ENCODE data around the gene NFIC.
"Not testable (repeated sequence)": the region's sequence is repeated elsewhere in the genome, so short reads cannot be mapped to it uniquely, and the experiment has no call there.

The NFIC gene

DNA sequence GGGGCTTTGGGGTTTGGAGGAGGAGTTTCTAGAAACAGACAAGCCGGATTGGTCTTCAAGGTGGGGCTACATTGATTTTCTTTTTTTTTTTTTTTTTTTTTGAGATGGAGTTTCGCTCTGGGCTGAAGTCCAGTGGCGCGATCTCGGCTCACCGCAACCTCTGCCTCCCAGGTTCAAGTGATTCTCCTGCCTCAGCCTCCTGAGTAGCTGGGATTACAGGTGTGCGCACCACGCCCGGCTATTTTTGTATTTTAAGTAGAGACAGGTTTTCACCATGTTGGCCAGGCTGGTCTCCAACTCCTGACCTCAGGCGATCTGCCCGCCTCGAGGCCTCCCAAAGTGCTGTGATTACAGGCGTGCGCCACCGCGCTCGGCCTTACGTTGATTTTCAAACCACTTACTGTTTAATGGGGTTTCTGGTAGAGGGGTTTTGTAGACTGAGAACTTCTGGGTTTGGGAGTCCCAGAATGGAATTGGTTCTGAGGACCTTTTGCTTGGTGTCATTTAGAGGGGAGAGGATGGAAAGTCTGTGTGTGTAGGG is 141.8 kb downstream of the NFIC start:
- H3K9me3 ChIP-seq (ENCODE audit: control insufficient read depth, low read length); H3K27me3 ChIP-seq (replicated peaks; ENCODE audit: control insufficient read depth, insufficient read depth, low read length); H3K9ac ChIP-seq (ENCODE audit: low read length); H3K36me3 ChIP-seq (ENCODE audit: control insufficient read depth, insufficient read depth, low read length, severe bottlenecking); H3K4me3 ChIP-seq (ENCODE audit: low read length): not testable (repeated sequence)
- DNase-seq (ENCODE audit: low read depth) = peak; percentile 17
- peaks cover 14% of the 10 kb centered on the region for H3K4me1 ChIP-seq (ENCODE audit: control insufficient read depth, insufficient read depth, low read length)

DNA sequence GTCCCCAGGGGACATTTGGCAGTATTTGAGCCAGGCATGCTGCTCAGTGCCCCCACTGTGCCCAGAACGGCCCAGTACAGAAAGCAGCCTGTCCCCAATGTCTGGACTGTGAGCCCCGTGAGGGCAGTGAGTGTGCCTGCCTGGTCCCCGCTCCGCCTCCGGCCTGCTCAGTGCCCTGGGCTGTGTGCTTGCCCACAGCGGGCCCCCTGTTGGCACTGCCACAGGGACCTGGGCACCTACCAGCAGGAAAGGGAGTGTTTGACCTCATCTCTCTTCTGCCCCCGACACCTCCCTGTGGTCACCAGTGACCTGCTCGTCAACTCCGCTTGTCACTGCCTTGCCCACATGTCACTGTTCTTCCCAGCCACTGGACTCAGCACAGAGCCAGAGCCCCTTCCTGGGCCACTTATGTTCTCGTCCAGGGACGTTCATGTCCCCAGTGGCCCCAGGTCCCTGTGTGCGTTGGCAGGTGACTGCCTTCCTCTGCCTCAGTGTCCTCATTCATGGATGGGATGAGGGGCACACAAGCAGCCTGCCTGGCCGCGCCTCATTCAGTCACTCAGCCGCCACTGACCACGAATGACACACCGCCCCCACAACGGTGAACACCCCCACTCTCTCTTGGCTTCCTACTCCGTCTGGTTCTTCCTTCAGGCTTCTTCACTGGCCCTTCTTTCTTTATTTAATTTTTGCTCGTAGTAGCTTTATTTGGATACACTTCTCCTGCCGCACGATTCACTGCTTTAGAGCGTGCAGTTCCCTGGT is 142.6 kb downstream of the NFIC start:
- Histone ChIP-seq H3K27me3 (replicated peaks; ENCODE audit: control insufficient read depth, insufficient read depth, low read length) (no peaks in the 10 kb centered on the region), H3K4me1 (ENCODE audit: control insufficient read depth, insufficient read depth, low read length) (peaks cover 18% of the 10 kb centered on the region), H3K9me3 (ENCODE audit: control insufficient read depth, low read length) (no peaks in the 10 kb centered on the region), H3K9ac (ENCODE audit: low read length) (no peak overlapping the region), H3K36me3 (ENCODE audit: control insufficient read depth, insufficient read depth, low read length, severe bottlenecking) (no peaks in the 10 kb centered on the region), H3K4me3 (ENCODE audit: low read length) (no peak overlapping the region)
- DNase-seq (ENCODE audit: low read depth) = no peak

DNA sequence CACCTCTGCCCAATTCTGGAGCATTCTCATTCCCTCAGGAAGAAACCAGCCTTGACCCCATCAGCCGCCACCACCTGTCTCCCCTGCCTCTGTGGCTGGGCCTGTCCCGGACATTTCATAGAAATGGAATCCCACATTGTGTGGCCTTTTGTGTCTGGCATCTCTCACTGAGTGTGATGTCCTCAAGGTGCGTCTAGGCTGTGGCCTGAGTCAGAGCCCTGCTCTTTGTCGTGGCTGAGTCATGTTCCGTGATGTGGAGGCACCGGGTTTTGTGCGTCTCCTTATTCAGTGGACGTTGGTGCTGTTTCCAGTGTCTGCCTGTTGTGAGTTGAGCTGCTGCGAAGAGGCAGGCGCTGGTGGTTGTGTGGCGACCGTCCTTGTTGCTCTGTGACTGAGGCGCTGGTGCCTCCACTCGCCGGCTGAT is 143.2 kb downstream of the NFIC start:
- DNase-seq (ENCODE audit: low read depth) = peak; percentile 24
- Histone ChIP-seq H3K9me3 (ENCODE audit: control insufficient read depth, low read length) (no peaks in the 10 kb centered on the region), H3K9ac (ENCODE audit: low read length) (no peak overlapping the region), H3K4me1 (ENCODE audit: control insufficient read depth, insufficient read depth, low read length) (peaks cover 23% of the 10 kb centered on the region), H3K27me3 (replicated peaks; ENCODE audit: control insufficient read depth, insufficient read depth, low read length) (no peaks in the 10 kb centered on the region), H3K36me3 (ENCODE audit: control insufficient read depth, insufficient read depth, low read length, severe bottlenecking) (no peaks in the 10 kb centered on the region), H3K4me3 (ENCODE audit: low read length) (no peak overlapping the region)

DNA sequence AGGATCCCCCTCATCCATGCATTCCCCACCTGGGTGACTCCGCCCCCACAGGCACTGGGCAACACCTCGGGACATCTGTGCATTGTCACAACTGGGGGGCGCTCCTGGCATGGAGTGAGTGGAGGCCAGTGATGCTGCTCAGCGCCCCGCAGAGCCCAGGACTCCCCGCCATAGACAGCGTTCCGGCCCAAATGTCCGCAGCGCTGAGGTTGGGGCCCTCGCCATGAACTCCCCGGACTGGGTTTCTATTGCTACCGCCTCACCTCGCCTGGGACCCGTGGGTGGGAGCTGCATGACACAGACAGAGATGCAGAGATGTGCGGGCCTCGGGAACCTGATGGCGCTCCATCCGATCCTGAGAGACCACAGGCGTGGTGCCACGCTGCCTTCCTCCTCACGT is 144.3 kb downstream of the NFIC start:
- Histone ChIP-seq H3K27me3 (replicated peaks; ENCODE audit: control insufficient read depth, insufficient read depth, low read length) (no peaks in the 10 kb centered on the region), H3K9me3 (ENCODE audit: control insufficient read depth, low read length) (no peaks in the 10 kb centered on the region), H3K36me3 (ENCODE audit: control insufficient read depth, insufficient read depth, low read length, severe bottlenecking) (no peaks in the 10 kb centered on the region), H3K4me1 (ENCODE audit: control insufficient read depth, insufficient read depth, low read length) (peaks cover 25% of the 10 kb centered on the region), H3K9ac (ENCODE audit: low read length) (no peak overlapping the region), H3K4me3 (ENCODE audit: low read length) (no peak overlapping the region)
- DNase-seq (ENCODE audit: low read depth) = no peak

DNA sequence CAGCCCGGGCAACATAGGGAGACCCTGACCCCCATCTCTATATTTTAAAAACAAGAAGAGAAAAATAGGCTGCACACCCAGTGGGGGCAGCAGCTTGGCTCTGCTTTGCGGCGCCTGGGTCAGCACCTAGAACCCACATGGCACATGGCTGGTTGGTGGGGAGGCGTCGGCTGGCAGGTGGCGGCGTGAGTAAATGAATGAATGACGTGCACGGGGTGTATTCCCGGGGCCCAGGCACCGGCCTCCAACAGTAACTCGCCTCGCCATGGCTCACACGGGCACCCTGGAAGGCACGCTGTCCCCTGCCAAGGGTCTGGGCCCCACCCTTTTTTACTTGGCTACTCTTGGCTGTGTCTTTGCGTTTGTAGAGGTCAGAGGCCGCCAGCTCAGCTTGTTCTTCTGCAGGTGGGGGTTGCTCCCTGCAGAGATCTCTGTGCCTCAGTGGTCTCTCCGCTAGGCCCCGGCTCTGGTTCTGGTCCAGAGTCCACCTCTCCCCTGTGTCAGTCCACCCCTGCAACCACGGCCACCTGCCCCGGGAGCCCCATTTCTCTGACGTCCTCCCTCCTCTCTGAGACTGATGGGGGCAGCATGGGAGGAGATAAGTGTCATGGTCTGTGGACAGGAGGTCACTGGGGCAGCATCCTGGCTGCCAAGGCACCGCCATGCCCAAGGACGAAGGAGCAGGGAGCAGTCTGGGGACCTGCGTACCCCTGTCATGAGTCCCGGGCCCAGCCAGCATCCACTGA is 145.3 kb downstream of the NFIC start:
- DNase-seq (ENCODE audit: low read depth) = no peak

DNA sequence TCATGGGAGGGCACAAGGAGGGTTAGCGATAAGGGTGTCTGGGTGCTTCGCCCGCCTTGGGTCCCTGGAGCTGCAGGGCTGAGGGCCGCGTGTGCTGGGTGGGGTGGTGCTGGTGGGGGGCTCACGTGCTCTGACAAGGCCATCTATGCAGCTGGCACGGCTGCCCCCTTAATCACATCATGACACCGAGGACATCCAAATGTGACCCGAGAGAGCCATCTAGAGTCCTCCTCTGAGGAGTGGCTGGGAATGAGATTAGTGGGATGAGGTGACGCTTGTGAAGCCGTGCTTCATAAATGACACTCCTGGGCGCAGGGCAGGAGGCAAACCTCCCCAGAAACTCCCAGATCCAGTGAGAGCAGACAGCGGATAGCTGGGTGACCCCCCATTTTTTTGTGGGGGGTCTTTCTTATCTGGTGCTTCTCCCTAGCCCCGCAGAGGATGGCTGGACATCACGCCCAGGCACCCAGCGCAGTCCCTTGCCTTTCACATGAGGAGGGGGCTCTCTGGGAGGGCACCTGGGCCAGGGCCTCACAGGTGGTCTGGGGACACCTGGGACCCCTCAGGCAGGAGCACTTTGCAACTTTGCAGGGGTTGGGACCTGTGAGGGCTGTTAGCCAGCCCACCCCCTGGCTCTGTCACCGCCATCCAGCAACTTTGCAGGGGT is 146.3 kb downstream of the NFIC start:
- H3K9me3 ChIP-seq (ENCODE audit: control insufficient read depth, low read length) = no peaks in the 10 kb centered on the region
- no peak overlapping the region for H3K4me3 ChIP-seq (ENCODE audit: low read length)
- no peaks in the 10 kb centered on the region for H3K36me3 ChIP-seq (ENCODE audit: control insufficient read depth, insufficient read depth, low read length, severe bottlenecking)
- H3K4me1 ChIP-seq (ENCODE audit: control insufficient read depth, insufficient read depth, low read length) = peaks cover 19% of the 10 kb centered on the region
- no peak overlapping the region for H3K9ac ChIP-seq (ENCODE audit: low read length)
- DNase-seq (ENCODE audit: low read depth) = no peak
- no peaks in the 10 kb centered on the region for H3K27me3 ChIP-seq (replicated peaks; ENCODE audit: control insufficient read depth, insufficient read depth, low read length)

More for the DNA sequence above, 145.3 kb downstream of the NFIC start:
- H3K9me3 ChIP-seq (ENCODE audit: control insufficient read depth, low read length) = no peaks in the 10 kb centered on the region
- H3K9ac ChIP-seq (ENCODE audit: low read length) = no peak overlapping the region
- H3K4me3 ChIP-seq (ENCODE audit: low read length) = no peak overlapping the region
- peaks cover 25% of the 10 kb centered on the region for H3K4me1 ChIP-seq (ENCODE audit: control insufficient read depth, insufficient read depth, low read length)
- no peaks in the 10 kb centered on the region for H3K36me3 ChIP-seq (ENCODE audit: control insufficient read depth, insufficient read depth, low read length, severe bottlenecking)
- no peaks in the 10 kb centered on the region for H3K27me3 ChIP-seq (replicated peaks; ENCODE audit: control insufficient read depth, insufficient read depth, low read length)

DNA sequence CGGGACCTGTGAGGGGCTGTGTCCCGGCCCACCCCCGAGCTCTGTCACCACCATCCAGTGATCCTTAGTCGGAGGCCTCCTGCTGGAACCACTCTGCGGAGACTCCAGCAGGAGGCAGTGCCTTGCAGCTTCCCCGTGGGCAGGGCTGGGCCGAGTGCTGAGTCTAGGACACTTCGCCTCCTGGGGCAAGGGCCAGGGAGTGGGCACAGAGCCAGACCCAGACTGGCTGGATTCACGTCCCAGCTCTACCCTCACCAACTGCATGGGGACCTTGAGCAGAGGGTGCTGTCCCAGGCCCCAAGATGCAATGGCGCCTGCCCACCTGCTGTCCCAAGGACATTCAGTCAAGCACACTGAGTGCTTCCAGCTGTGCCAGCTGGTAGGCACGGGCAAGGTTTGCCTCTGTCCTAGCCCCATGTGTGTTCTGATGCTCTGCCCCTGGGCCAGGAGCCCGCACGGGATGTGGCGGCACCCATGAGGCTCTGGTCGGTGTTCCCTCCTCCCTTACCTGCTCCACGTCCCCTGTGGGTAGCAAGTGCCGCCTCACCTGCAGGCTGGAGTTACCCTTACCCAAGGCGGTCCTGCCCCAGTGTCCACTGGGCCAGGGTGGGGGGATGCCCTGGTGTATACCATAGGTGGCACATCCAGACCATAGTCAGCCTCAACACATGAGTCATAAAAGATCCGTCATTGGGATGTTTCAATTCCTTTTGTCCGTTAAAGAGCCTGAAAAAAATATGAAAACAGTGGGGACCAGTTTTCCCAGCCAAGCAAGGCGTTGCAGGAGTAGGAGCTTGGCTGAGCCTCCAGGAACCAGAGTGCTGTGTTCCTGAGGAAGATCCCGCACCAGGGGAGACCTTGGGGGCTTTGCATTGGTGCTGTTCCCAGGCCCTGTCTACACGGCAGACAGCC is 147.1 kb downstream of the NFIC start:
- Histone ChIP-seq H3K27me3 (replicated peaks; ENCODE audit: control insufficient read depth, insufficient read depth, low read length) (no peaks in the 10 kb centered on the region), H3K36me3 (ENCODE audit: control insufficient read depth, insufficient read depth, low read length, severe bottlenecking) (no peaks in the 10 kb centered on the region), H3K9ac (ENCODE audit: low read length) (no peak overlapping the region), H3K4me3 (ENCODE audit: low read length) (no peak overlapping the region), H3K9me3 (ENCODE audit: control insufficient read depth, low read length) (no peaks in the 10 kb centered on the region), H3K4me1 (ENCODE audit: control insufficient read depth, insufficient read depth, low read length) (peaks cover 18% of the 10 kb centered on the region)
- DNase-seq (ENCODE audit: low read depth) = no peak

DNA sequence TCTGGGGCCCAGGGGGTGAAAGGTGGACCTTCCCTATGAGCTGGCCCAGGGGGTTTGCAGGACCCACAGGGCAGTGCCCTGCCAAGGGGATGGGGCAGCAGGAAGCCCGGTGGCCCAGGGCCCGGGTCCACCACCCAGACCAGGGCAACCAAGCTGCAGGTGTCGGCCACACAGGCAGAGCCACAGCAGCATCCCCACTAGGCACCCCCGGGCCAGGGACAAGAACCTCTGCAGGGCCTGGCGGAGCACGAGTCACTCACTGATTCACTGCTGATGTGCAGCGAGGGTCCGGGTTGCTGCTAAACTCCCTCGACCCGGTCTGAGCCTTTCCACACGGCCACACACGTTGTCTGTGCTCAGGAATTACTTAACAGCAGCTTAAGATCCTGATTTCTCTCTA is 148.5 kb downstream of the NFIC start:
- Histone ChIP-seq H3K36me3 (ENCODE audit: control insufficient read depth, insufficient read depth, low read length, severe bottlenecking) (no peaks in the 10 kb centered on the region), H3K9me3 (ENCODE audit: control insufficient read depth, low read length) (no peaks in the 10 kb centered on the region), H3K4me1 (ENCODE audit: control insufficient read depth, insufficient read depth, low read length) (peaks cover 18% of the 10 kb centered on the region), H3K4me3 (ENCODE audit: low read length) (no peak overlapping the region), H3K9ac (ENCODE audit: low read length) (no peak overlapping the region), H3K27me3 (replicated peaks; ENCODE audit: control insufficient read depth, insufficient read depth, low read length) (no peaks in the 10 kb centered on the region)
- DNase-seq (ENCODE audit: low read depth) = no peak

DNA sequence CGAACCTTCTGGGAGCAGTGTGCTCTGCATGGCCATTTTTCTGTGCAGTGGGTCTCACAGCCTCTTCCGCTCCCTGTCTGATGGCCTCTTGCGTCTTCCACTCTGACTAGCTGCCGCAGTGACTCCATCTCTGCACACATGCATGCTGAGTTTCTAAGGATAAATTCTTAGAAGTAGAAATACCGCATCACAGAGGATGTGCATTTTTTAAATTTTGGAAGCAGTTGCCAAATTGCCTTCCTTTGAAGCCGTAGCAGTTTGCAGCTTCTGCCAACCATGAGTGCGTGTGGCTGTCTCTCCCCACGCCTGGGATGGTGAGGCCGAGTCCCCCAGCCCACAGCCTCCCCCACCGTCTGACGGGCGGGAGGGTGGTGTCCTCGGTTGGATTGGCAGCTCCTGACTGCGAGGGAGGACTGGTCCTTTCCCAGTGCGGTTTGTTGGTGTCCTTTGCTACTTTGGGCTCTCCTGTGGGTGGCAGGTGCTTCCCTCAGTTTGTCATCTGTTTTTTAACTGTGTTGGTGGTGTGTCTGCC is 149.6 kb downstream of the NFIC start:
- Histone ChIP-seq H3K27me3 (replicated peaks; ENCODE audit: control insufficient read depth, insufficient read depth, low read length) (no peaks in the 10 kb centered on the region), H3K9me3 (ENCODE audit: control insufficient read depth, low read length) (no peaks in the 10 kb centered on the region), H3K4me3 (ENCODE audit: low read length) (no peak overlapping the region), H3K9ac (ENCODE audit: low read length) (no peak overlapping the region), H3K4me1 (ENCODE audit: control insufficient read depth, insufficient read depth, low read length) (peaks cover 18% of the 10 kb centered on the region), H3K36me3 (ENCODE audit: control insufficient read depth, insufficient read depth, low read length, severe bottlenecking) (no peaks in the 10 kb centered on the region)
- DNase-seq (ENCODE audit: low read depth) = no peak

DNA sequence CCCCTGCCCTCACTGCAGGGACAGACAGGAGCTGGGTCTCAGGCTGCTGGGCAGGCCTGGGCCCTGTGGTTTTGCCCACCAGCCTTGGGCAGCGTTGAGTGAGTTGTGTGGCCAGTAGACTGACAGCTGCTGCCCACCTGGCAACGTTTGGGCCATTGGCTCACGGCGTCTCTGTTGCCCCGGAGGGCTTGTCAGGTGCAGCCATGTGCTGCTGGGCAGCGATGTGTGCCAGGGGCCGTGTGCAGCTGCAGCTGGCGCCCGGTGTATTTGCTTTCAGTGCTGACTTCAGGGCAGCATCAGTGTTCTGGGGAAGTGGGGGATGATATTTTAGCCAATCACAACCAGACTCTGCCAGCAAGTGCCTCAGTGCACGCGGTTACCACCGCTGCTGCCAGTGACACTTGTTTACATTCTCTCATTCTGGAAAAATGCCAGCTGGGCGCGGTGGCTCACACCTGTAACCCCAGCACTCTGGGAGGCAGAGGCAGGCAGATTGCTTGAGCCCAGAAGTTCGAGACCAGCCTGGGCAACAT is 150.4 kb downstream of the NFIC start:
- Histone ChIP-seq H3K36me3 (ENCODE audit: control insufficient read depth, insufficient read depth, low read length, severe bottlenecking) (no peaks in the 10 kb centered on the region), H3K4me1 (ENCODE audit: control insufficient read depth, insufficient read depth, low read length) (peaks cover 18% of the 10 kb centered on the region), H3K9me3 (ENCODE audit: control insufficient read depth, low read length) (no peaks in the 10 kb centered on the region), H3K27me3 (replicated peaks; ENCODE audit: control insufficient read depth, insufficient read depth, low read length) (no peaks in the 10 kb centered on the region), H3K9ac (ENCODE audit: low read length) (no peak overlapping the region), H3K4me3 (ENCODE audit: low read length) (no peak overlapping the region)
- DNase-seq (ENCODE audit: low read depth) = no peak

All from adipocyte (in vitro differentiated cells).